ENCODE measurements around the gene PLEKHG4.

The PLEKHG4 gene

DNA sequence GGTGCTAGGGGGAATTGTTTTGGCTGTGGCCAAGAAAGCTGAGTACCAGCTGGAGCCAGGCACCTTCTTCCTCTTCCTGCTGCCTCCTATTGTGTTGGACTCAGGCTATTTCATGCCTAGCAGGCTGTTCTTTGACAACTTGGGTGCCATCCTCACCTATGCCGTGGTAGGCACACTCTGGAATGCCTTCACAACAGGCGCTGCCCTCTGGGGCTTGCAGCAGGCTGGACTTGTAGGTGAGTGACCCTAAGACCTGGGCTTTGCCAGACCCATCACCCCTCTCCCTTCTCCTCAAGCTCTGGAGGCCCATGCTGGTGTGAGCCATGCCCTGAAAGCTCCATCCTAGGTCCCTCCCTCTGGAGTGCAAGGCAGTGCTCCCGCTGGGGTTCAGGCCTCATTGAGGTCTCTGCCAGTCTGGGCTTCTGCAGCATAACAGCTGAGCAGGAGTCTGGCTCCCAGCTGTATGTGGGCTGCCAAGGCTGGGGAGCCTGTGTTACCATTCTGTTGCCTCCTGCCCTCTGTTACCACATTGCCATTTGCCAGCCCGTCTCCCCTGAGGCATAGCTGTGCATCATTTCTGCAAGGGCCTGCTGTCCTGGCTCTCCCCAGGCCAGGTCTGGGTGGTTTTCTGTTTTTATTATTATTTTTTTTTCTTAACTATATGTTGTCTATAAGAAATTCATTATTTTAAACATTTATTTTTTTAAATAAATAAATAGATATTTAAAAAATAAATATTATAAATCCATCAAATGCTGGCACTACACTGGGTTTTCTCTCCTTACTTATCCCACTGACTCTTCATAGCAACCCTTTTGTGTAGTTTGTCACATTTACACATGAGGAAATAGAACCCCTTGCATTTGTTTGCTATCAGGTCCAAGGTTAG, 26.5 kb upstream of the PLEKHG4 start:
- H3K36me3 ChIP-seq (ENCODE audit: control insufficient read depth in 2 of 2, insufficient read depth in 2 of 2, low read length in 2 of 2) = no peaks in the 10 kb centered on the region
- H3K9ac ChIP-seq (ENCODE audit: low read depth in 1 of 2, low read length in 2 of 2) = no peak overlapping the region
- peaks cover 18 to 24% of the 10 kb centered on the region in 2 donors for H3K27me3 ChIP-seq (ENCODE audit: control insufficient read depth in 2 of 2, insufficient read depth in 2 of 2, low read length in 2 of 2)
- H3K27ac ChIP-seq (ENCODE audit: low read depth in 2 of 2, low read length in 2 of 2) = no peak overlapping the region
- no peak overlapping the region for H3K4me3 ChIP-seq (ENCODE audit: low read length in 2 of 2)
- H3K4me1 ChIP-seq (ENCODE audit: control insufficient read depth in 2 of 2, insufficient read depth in 2 of 2, low read length in 2 of 2) = peaks cover 10 to 12% of the 10 kb centered on the region in 2 donors
- H3K9me3 ChIP-seq (ENCODE audit: control insufficient read depth in 2 of 2, low read length in 2 of 2) = no peaks in the 10 kb centered on the region

DNA sequence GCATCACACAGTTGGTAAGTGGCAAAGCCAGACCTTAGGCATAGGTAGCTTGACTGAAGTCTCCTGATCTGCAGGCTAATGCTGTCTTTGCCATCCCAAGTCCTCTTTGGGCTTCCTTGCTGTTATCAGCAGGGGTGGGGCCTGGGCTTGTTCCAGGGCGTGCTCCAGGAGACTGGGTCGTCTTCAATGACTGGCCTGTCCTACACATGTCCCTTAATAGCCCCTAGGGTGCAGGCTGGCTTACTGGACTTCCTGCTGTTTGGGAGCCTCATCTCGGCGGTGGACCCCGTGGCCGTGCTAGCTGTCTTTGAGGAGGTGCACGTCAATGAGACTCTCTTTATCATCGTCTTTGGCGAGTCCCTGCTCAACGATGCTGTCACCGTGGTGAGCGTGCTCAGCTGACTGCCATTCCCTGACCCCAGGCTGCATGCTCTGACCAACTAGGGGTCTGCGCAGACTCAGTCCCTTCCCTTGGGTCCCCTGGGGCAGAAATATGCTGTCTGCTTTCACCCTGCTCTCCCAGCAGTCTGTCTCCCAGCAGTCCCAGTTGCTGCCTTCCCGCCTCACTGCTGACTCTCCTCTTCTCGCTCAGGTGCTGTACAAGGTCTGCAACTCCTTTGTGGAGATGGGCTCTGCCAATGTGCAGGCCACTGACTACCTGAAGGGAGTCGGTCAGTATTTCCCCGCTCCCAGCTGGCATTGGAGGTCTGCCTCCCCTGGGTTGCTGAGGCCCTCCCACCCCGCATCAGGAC, 24.4 kb upstream of the PLEKHG4 start:
- H3K36me3 ChIP-seq (ENCODE audit: control insufficient read depth in 2 of 2, insufficient read depth in 2 of 2, low read length in 2 of 2) = no peaks in the 10 kb centered on the region
- peaks cover 8 to 10% of the 10 kb centered on the region in 2 donors for H3K27me3 ChIP-seq (ENCODE audit: control insufficient read depth in 2 of 2, insufficient read depth in 2 of 2, low read length in 2 of 2)
- H3K4me3 ChIP-seq (ENCODE audit: low read length in 2 of 2) = no peak overlapping the region
- H3K27ac ChIP-seq (ENCODE audit: low read depth in 2 of 2, low read length in 2 of 2) = no peak overlapping the region
- H3K4me1 ChIP-seq (ENCODE audit: control insufficient read depth in 2 of 2, insufficient read depth in 2 of 2, low read length in 2 of 2) = no peaks in the 10 kb centered on the region
- no peaks in the 10 kb centered on the region for H3K9me3 ChIP-seq (ENCODE audit: control insufficient read depth in 2 of 2, low read length in 2 of 2)
- H3K9ac ChIP-seq (ENCODE audit: low read depth in 1 of 2, low read length in 2 of 2) = no peak overlapping the region

DNA sequence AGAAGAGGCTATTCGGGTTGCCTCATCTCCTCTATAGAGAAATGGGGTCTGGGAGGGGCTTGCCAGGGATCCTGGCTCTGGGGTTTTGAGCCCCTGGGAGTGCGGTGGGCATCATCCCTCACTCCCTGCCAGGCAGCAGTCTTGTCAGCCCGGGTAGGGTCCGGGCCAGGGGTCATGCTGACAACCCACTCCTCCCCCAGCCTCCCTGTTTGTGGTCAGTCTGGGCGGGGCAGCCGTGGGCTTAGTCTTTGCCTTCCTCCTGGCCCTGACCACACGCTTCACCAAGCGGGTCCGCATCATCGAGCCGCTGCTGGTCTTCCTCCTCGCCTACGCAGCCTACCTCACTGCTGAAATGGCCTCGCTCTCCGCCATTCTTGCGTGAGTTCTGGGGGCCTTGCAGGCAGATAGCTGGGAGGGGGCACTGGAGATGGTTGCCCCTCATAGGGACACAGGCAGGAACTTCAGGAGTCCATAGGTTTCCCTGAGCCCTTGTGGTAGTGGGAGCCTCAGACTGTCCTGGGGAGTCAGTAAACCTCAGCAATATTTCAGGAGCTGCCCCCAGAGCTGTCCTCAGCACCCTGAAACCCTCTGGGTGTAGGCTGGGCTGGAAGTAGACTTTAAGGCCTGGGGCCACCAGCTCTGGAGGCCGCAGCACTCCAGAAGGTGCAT, 23.6 kb upstream of the PLEKHG4 start:
- H3K36me3 ChIP-seq (ENCODE audit: control insufficient read depth in 2 of 2, insufficient read depth in 2 of 2, low read length in 2 of 2) = no peaks in the 10 kb centered on the region
- no peak overlapping the region for H3K27ac ChIP-seq (ENCODE audit: low read depth in 2 of 2, low read length in 2 of 2)
- no peaks in the 10 kb centered on the region for H3K9me3 ChIP-seq (ENCODE audit: control insufficient read depth in 2 of 2, low read length in 2 of 2)
- no peak overlapping the region for H3K4me3 ChIP-seq (ENCODE audit: low read length in 2 of 2)
- no peaks in the 10 kb centered on the region for H3K4me1 ChIP-seq (ENCODE audit: control insufficient read depth in 2 of 2, insufficient read depth in 2 of 2, low read length in 2 of 2)
- peaks cover 2 to 4% of the 10 kb centered on the region in 2 donors for H3K27me3 ChIP-seq (ENCODE audit: control insufficient read depth in 2 of 2, insufficient read depth in 2 of 2, low read length in 2 of 2)
- no peak overlapping the region for H3K9ac ChIP-seq (ENCODE audit: low read depth in 1 of 2, low read length in 2 of 2)

DNA sequence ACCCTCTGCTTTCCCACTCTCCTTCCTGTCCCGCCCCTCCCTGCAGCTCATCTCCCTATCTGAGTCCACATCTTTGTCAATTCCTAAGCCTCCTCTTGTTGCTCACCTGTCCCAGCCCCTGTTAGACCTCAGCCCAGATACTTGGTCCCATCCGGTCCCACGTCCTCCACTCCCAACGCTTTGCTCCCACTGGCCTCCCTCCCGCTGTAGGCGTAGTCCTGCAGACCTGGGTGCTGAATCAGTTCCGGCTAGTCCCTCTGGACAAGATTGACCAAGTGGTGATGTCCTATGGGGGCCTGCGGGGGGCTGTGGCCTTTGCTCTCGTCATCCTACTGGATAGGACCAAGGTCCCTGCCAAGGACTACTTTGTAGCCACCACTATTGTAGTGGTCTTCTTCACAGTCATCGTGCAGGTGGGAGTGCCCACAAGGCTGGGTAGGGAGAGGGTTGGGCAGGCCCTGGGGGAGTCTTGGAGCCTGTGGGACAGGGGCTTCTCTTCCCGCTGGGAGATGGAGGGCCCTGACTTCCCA, 22.6 kb upstream of the PLEKHG4 start:
- Histone ChIP-seq H3K27ac (ENCODE audit: low read depth in 2 of 2, low read length in 2 of 2) (no peak overlapping the region), H3K4me1 (ENCODE audit: control insufficient read depth in 2 of 2, insufficient read depth in 2 of 2, low read length in 2 of 2) (no peaks in the 10 kb centered on the region), H3K9ac (ENCODE audit: low read depth in 1 of 2, low read length in 2 of 2) (no peak overlapping the region), H3K4me3 (ENCODE audit: low read length in 2 of 2) (no peak overlapping the region), H3K27me3 (ENCODE audit: control insufficient read depth in 2 of 2, insufficient read depth in 2 of 2, low read length in 2 of 2) (no peaks in the 10 kb centered on the region), H3K36me3 (ENCODE audit: control insufficient read depth in 2 of 2, insufficient read depth in 2 of 2, low read length in 2 of 2) (no peaks in the 10 kb centered on the region), H3K9me3 (ENCODE audit: control insufficient read depth in 2 of 2, low read length in 2 of 2) (no peaks in the 10 kb centered on the region)

DNA sequence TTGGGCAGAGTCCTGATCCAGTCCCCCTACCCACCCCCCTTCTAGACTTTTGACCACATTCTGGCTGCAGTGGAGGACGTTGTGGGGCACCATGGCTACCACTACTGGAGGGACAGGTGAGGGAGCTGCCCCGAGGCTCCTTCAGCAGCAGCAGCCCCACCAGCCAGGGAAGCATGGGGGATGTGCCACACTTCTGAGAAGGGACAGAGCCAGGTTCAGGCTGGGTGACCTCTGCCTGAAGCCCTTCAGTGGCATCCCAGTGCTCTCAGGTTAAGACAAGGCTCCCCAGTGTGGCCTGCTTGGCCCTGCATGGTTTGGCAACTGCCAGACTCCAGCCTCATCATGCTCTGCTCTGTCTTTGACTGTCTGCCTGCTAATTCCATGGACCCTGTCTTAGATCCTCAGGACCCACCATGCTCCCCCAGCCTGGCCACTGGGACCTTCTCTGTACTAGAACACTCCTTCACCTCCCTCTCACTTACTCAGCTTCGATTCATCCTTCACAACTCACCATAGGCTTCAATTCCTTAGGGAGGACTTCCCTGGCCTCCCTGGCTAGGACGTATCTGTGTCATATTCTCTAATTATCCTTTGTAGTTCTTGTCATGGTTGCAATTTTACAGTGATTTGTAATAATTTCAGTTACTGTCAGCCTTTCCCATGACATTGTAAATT, 21.7 kb upstream of the PLEKHG4 start:
- no peak overlapping the region for H3K27ac ChIP-seq (ENCODE audit: low read depth in 2 of 2, low read length in 2 of 2)
- H3K36me3 ChIP-seq (ENCODE audit: control insufficient read depth in 2 of 2, insufficient read depth in 2 of 2, low read length in 2 of 2) = no peaks in the 10 kb centered on the region
- no peak overlapping the region for H3K9ac ChIP-seq (ENCODE audit: low read depth in 1 of 2, low read length in 2 of 2)
- no peaks in the 10 kb centered on the region for H3K27me3 ChIP-seq (ENCODE audit: control insufficient read depth in 2 of 2, insufficient read depth in 2 of 2, low read length in 2 of 2)
- H3K4me1 ChIP-seq (ENCODE audit: control insufficient read depth in 2 of 2, insufficient read depth in 2 of 2, low read length in 2 of 2) = no peaks in the 10 kb centered on the region
- H3K9me3 ChIP-seq (ENCODE audit: control insufficient read depth in 2 of 2, low read length in 2 of 2) = no peaks in the 10 kb centered on the region
- H3K4me3 ChIP-seq (ENCODE audit: low read length in 2 of 2) = no peak overlapping the region

DNA sequence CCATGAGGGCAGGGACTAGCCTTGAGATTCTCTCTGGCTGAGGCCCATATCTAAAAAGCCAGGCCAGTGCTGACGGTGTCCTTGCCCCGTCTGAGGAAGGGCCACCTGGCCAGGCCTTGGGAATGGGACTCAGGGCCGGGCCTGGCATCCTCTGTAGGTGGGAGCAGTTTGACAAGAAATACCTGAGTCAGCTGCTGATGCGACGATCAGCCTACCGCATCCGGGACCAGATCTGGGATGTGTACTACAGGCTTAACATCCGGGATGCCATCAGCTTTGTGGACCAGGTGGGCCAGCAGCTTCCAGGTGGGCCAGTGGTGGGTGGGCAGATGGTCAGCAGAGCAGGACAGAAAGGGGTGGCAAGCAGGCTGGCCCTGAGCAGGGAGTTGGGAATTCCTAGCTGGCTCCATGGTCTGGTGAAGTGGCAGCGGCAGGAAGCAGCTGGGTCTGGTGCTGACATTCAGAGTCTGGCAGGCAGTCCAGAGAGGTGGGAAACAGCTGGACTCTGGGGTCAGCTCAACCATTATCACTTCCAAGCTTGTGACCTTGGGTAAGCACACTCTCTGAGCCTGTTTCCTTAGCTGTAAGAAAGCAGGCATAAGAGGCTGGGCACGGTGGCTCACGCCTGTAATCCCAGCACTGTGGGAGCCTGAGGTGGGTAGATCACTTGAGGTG, 21.0 kb upstream of the PLEKHG4 start:
- no peaks in the 10 kb centered on the region for H3K4me1 ChIP-seq (ENCODE audit: control insufficient read depth in 2 of 2, insufficient read depth in 2 of 2, low read length in 2 of 2)
- H3K4me3 ChIP-seq (ENCODE audit: low read length in 2 of 2) = no peak overlapping the region
- no peak overlapping the region for H3K9ac ChIP-seq (ENCODE audit: low read depth in 1 of 2, low read length in 2 of 2)
- no peaks in the 10 kb centered on the region for H3K9me3 ChIP-seq (ENCODE audit: control insufficient read depth in 2 of 2, low read length in 2 of 2)
- H3K27me3 ChIP-seq (ENCODE audit: control insufficient read depth in 2 of 2, insufficient read depth in 2 of 2, low read length in 2 of 2) = no peaks in the 10 kb centered on the region
- H3K27ac ChIP-seq (ENCODE audit: low read depth in 2 of 2, low read length in 2 of 2) = no peak overlapping the region
- no peaks in the 10 kb centered on the region for H3K36me3 ChIP-seq (ENCODE audit: control insufficient read depth in 2 of 2, insufficient read depth in 2 of 2, low read length in 2 of 2)

DNA sequence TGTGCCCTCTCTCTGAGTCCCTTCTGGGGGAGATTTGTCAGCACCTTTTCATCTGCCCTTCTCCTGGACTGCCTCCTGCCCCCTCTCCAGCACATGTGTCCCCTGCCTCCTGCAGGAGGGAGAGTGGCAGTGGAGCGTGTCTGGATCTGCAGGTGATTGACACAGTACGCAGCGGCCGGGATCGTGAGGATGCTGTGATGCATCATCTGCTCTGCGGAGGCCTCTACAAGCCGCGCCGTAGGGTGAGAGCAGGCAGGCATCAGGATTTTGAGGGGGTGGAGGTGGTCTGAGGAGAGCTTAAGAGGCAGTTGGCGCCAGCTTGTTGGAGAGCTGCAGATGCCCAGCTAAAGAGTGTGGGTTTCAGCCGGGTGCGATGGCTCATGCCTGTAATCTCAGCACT, 19.6 kb upstream of the PLEKHG4 start:
- H3K4me1 ChIP-seq (ENCODE audit: control insufficient read depth in 2 of 2, insufficient read depth in 2 of 2, low read length in 2 of 2) = no peaks in the 10 kb centered on the region
- no peaks in the 10 kb centered on the region for H3K9me3 ChIP-seq (ENCODE audit: control insufficient read depth in 2 of 2, low read length in 2 of 2)
- H3K36me3 ChIP-seq (ENCODE audit: control insufficient read depth in 2 of 2, insufficient read depth in 2 of 2, low read length in 2 of 2) = no peaks in the 10 kb centered on the region
- H3K27ac ChIP-seq (ENCODE audit: low read depth in 2 of 2, low read length in 2 of 2) = no peak overlapping the region
- H3K27me3 ChIP-seq (ENCODE audit: control insufficient read depth in 2 of 2, insufficient read depth in 2 of 2, low read length in 2 of 2) = no peaks in the 10 kb centered on the region
- no peak overlapping the region for H3K4me3 ChIP-seq (ENCODE audit: low read length in 2 of 2)
- no peak overlapping the region for H3K9ac ChIP-seq (ENCODE audit: low read depth in 1 of 2, low read length in 2 of 2)

DNA sequence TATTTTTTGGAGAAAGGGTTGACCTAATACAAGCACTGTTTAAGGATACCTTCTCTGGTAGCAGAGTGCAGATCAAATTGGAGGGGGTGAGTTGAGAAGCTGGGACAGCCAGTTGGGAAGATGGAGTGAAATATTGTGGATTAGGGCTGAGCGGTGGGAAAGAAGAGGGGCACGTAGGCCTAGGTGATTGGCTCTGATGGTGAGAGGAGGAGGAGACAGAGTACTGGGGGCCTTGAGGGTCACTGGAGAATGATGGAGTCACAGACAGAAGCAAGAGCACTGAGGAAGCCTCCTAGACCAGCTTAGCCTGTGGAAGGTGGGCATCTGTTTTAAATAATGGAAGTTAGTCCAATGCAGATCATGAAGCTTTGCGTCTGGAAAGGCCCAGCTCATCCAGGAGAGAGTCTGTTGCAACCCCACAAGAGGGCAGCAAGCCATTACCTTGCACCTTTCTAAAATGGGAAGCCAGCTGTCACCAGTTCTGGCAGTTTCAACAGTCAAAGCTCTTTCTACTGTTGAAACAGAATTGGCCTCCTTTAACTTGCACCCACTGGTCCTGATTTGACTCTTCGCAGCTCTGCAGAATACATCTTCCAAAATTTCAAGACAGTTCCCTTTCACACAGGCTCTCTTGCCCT, 18.8 kb upstream of the PLEKHG4 start:
- no peaks in the 10 kb centered on the region for H3K36me3 ChIP-seq (ENCODE audit: control insufficient read depth in 2 of 2, insufficient read depth in 2 of 2, low read length in 2 of 2)
- H3K9ac ChIP-seq (ENCODE audit: low read depth in 1 of 2, low read length in 2 of 2) = no peak overlapping the region
- no peaks in the 10 kb centered on the region for H3K4me1 ChIP-seq (ENCODE audit: control insufficient read depth in 2 of 2, insufficient read depth in 2 of 2, low read length in 2 of 2)
- H3K4me3 ChIP-seq (ENCODE audit: low read length in 2 of 2) = no peak overlapping the region
- no peaks in the 10 kb centered on the region for H3K9me3 ChIP-seq (ENCODE audit: control insufficient read depth in 2 of 2, low read length in 2 of 2)
- H3K27ac ChIP-seq (ENCODE audit: low read depth in 2 of 2, low read length in 2 of 2) = no peak overlapping the region
- H3K27me3 ChIP-seq (ENCODE audit: control insufficient read depth in 2 of 2, insufficient read depth in 2 of 2, low read length in 2 of 2) = no peaks in the 10 kb centered on the region

DNA sequence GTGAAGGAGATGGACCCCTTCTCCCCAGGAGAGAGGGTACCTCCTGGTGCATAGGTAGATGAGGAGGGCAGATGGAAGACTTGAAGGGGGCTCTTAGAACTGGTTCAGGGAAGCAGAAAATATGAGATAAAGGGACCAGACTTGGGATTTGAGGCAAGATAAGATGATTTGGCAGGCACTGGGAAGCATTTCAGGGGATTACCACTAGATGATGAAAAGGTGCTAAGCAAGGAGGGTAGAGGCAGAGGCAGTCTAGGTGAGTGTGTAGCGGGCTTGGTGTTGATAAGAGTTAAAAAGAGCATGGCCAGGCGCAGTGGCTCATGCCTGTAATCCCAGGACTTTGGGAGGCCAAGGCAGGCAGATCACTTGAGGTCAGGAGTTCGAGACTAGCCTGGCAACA, 16.1 kb upstream of the PLEKHG4 start:
- Histone ChIP-seq H3K27me3 (ENCODE audit: control insufficient read depth in 2 of 2, insufficient read depth in 2 of 2, low read length in 2 of 2) (no peaks in the 10 kb centered on the region), H3K9me3 (ENCODE audit: control insufficient read depth in 2 of 2, low read length in 2 of 2) (no peaks in the 10 kb centered on the region), H3K9ac (ENCODE audit: low read depth in 1 of 2, low read length in 2 of 2) (no peak overlapping the region), H3K4me1 (ENCODE audit: control insufficient read depth in 2 of 2, insufficient read depth in 2 of 2, low read length in 2 of 2) (no peaks in the 10 kb centered on the region), H3K4me3 (ENCODE audit: low read length in 2 of 2) (no peak overlapping the region), H3K27ac (ENCODE audit: low read depth in 2 of 2, low read length in 2 of 2) (no peak overlapping the region), H3K36me3 (ENCODE audit: control insufficient read depth in 2 of 2, insufficient read depth in 2 of 2, low read length in 2 of 2) (no peaks in the 10 kb centered on the region)
